Measurements from ENCODE around the gene SUN2. TPM values are rescaled to one million over a fixed set of nuclear protein-coding genes. Genes with fewer than 3 reads are reported as not detected.

The SUN2 gene
- total RNA-seq, 1 experiment from 2014 or later = 67.3 TPM

GRCh38 chr22:38735465-38736256, 20.1 kb downstream of the SUN2 start:
- no peak for DNase-seq (ENCODE audit: low read depth)

- DNase-seq (ENCODE audit: low read depth) = no peak
Observed at GRCh38 chr22:38735126-38735464, 20.7 kb downstream of the SUN2 start.

- DNase-seq (ENCODE audit: low read depth) = no peak
Observed at GRCh38 chr22:38734421-38735100, 21.2 kb downstream of the SUN2 start.

GRCh38 chr22:38733724-38734381, 21.9 kb downstream of the SUN2 start:
- no peak for DNase-seq (ENCODE audit: low read depth)

- no peak for DNase-seq (ENCODE audit: low read depth)
Observed at GRCh38 chr22:38733329-38733723, 22.5 kb downstream of the SUN2 start.

GRCh38 chr22:38732251-38732815, 23.5 kb downstream of the SUN2 start:
- DNase-seq (ENCODE audit: low read depth) = no peak

GRCh38 chr22:38731703-38732161, 24.1 kb downstream of the SUN2 start:
- DNase-seq (ENCODE audit: low read depth) = no peak

GRCh38 chr22:38730411-38730871, 25.4 kb downstream of the SUN2 start:
- no peak for DNase-seq (ENCODE audit: low read depth)

GRCh38 chr22:38729946-38730345, 25.9 kb downstream of the SUN2 start:
- no peak for DNase-seq (ENCODE audit: low read depth)

GRCh38 chr22:38728871-38729796, 26.7 kb downstream of the SUN2 start:
- no peak for DNase-seq (ENCODE audit: low read depth)

- no peak for DNase-seq (ENCODE audit: low read depth)
Observed at GRCh38 chr22:38727530-38728451, 28.0 kb downstream of the SUN2 start.

- DNase-seq (ENCODE audit: low read depth) = no peak
Observed at GRCh38 chr22:38727123-38727522, 28.7 kb downstream of the SUN2 start.

- DNase-seq (ENCODE audit: low read depth) = no peak
Observed at GRCh38 chr22:38725900-38726655, 29.7 kb downstream of the SUN2 start.

- peak; percentile 39 for DNase-seq (ENCODE audit: low read depth)
Observed at GRCh38 chr22:38724926-38725571, 30.7 kb downstream of the SUN2 start.

GRCh38 chr22:38724176-38724575, 31.6 kb downstream of the SUN2 start:
- no peak for DNase-seq (ENCODE audit: low read depth)

- DNase-seq (ENCODE audit: low read depth) = no peak
Observed at GRCh38 chr22:38721551-38721950, 34.2 kb downstream of the SUN2 start.

GRCh38 chr22:38720350-38720749, 35.4 kb downstream of the SUN2 start:
- DNase-seq (ENCODE audit: low read depth) = no peak

- no peak for DNase-seq (ENCODE audit: low read depth)
Observed at GRCh38 chr22:38719196-38719595, 36.6 kb downstream of the SUN2 start.

GRCh38 chr22:38718414-38718813, 37.4 kb downstream of the SUN2 start:
- DNase-seq (ENCODE audit: low read depth) = peak; percentile 89
